ENCODE results near the gene MYO10. TPM values are rescaled to one million over a fixed set of nuclear protein-coding genes. Genes with fewer than 3 reads are reported as not detected.
A peak's percentile ranks its signal among the peaks of the same experiment; 100 is the strongest.

Gene MYO10
- total and polyA plus RNA-seq, 8 donors = 32.6 to 71.5 (median 65.0) TPM

- ATAC-seq (no peak), DNase-seq (no peak)
- H3K36me3 ChIP-seq = no peaks in the 10 kb centered on the region
- no peaks in the 10 kb centered on the region for H3K9me3 ChIP-seq
- no peaks in the 10 kb centered on the region for H3K27me3 ChIP-seq
- no peak for TF ChIP-seq CTCF (IDR thresholded peaks at IDR 0.05)
- H3K4me1 ChIP-seq = peaks cover 0 to 7% of the 10 kb centered on the region in 2 donors
- no peak overlapping the region for H3K27ac ChIP-seq
- intact Hi-C loops (cut with DNase I) = no loop called here
- H3K4me3 ChIP-seq = no peak overlapping the region
Observed at GRCh38 chr5:16903480-16904300, 32.4 kb downstream of the MYO10 start.

GRCh38 chr5:16902846-16903245 lies 33.2 kb downstream of the MYO10 start:
- no peak for TF ChIP-seq CTCF (IDR thresholded peaks at IDR 0.05)
- no peaks in the 10 kb centered on the region for H3K36me3 ChIP-seq
- ATAC-seq = no peak

GRCh38 chr5:16901021-16901644 lies 35.0 kb downstream of the MYO10 start:
- Histone ChIP-seq H3K9me3 (no peaks in the 10 kb centered on the region), H3K27ac (no peak overlapping the region), H3K4me1 (peaks cover 0 to 14% of the 10 kb centered on the region in 2 donors), H3K4me3 (no peak overlapping the region), H3K36me3 (no peaks in the 10 kb centered on the region), H3K27me3 (no peaks in the 10 kb centered on the region)
- intact Hi-C loops (cut with DNase I) = no loop called here
- ATAC-seq = no peak
- DNase-seq = no peak
- TF ChIP-seq CTCF (IDR thresholded peaks at IDR 0.05) = no peak

More at GRCh38 chr5:16902846-16903245, 33.2 kb downstream of the MYO10 start:
- Histone ChIP-seq H3K27ac (no peak overlapping the region), H3K4me1 (peaks cover under 1 to 7% of the 10 kb centered on the region in 2 donors), H3K4me3 (no peak overlapping the region), H3K9me3 (no peaks in the 10 kb centered on the region), H3K27me3 (no peaks in the 10 kb centered on the region)
- intact Hi-C loops (cut with DNase I) = no loop called here
- DNase-seq = no peak

GRCh38 chr5:16899171-16899570 lies 36.9 kb downstream of the MYO10 start:
- H3K9me3 ChIP-seq = no peaks in the 10 kb centered on the region
- H3K4me3 ChIP-seq = no peak overlapping the region
- H3K27me3 ChIP-seq = no peaks in the 10 kb centered on the region
- ATAC-seq = no peak
- peaks cover 4 to 22% of the 10 kb centered on the region in 2 donors for H3K4me1 ChIP-seq
- no peak for DNase-seq
- intact Hi-C loops (cut with DNase I) = no loop called here
- no peak overlapping the region for H3K27ac ChIP-seq
- no peak for TF ChIP-seq CTCF (IDR thresholded peaks at IDR 0.05)
- no peaks in the 10 kb centered on the region for H3K36me3 ChIP-seq

- no peaks in the 10 kb centered on the region for H3K9me3 ChIP-seq
- no peak overlapping the region for H3K4me3 ChIP-seq
- DNase-seq = no peak
- peak; percentile 12 for ATAC-seq
- H3K4me1 ChIP-seq = peaks cover 4 to 22% of the 10 kb centered on the region in 2 donors
- no peaks in the 10 kb centered on the region for H3K27me3 ChIP-seq
- intact Hi-C loops (cut with DNase I) = no loop called here
- no peak overlapping the region for H3K27ac ChIP-seq
- no peaks in the 10 kb centered on the region for H3K36me3 ChIP-seq
- no peak for TF ChIP-seq CTCF (IDR thresholded peaks at IDR 0.05)
Observed at GRCh38 chr5:16897800-16898199, 38.3 kb downstream of the MYO10 start.

Data from left lung (tissue), 10 donors.